GM12878 (cell line): ENCODE measurements around the gene GLE1. TPM values are rescaled to one million over a fixed set of nuclear protein-coding genes. Genes with fewer than 3 reads are reported as not detected.
A peak's percentile ranks its signal among the peaks of the same experiment; 100 is the strongest.

ENCODE experiments used
- ATAC-seq: fragments of 200-7000 bp; cut with Tn5 transposase; 3 replicates; pipeline ENCODE4 v1.9.1; 2020; ENCODE audit warnings: mild to moderate bottlenecking, moderate library complexity
- BruUV-seq: library from RNA; stranded (reverse); fragments of 400-500 nt; replicated peaks from 2 replicates; lab custom pipeline; 2021; lab: Mats Ljungman, UMichigan
- CTCF ChIA-PET: fragments of 300-600 bp; sonication (Branson Sonifier 250); formaldehyde crosslinking; extraction: SDS; loops from one replicate; lab custom pipeline; 2021; ENCODE audit warnings: inconsistent platforms; lab: Yijun Ruan, JAX
- POLR2A ChIA-PET: fragments of 350-600 bp; formaldehyde crosslinking; extraction: SDS; loops from one replicate; lab custom pipeline; 2021; ENCODE audit warnings: inconsistent platforms; lab: Charles Lee
- RAD21 ChIA-PET: fragments of 300-600 bp; sonication (Branson Sonifier 250); formaldehyde crosslinking; loops from one replicate; lab custom pipeline; 2023; ENCODE audit warnings: antibody characterized with exemption; ENCODE audit not compliant: unreplicated experiment; lab: Charles Lee
- SMC1A ChIA-PET: fragments of 300-600 bp; sonication (Branson Sonifier 250); formaldehyde crosslinking; loops from one replicate; lab custom pipeline; 2023; ENCODE audit not compliant: unreplicated experiment, uncharacterized antibody; lab: Charles Lee
- DNase-seq: peaks from one replicate; pipeline ENCODE4 v3.0.0-alpha.2; 2011; ENCODE audit warnings: low read depth, low spot score
- FAIRE-seq: peaks from 3 replicates; lab custom pipeline; 2011; peaks lifted over from hg19 to GRCh38; lab: Jason Lieb, UNC
- H2AFZ ChIP-seq: 2 replicates; pipeline ENCODE4 v1.6.0; 2011; ENCODE audit warnings: low read depth, low read length, control low read depth; ENCODE audit not compliant: control insufficient read depth
- H3K27ac ChIP-seq: 2 replicates; pipeline ENCODE4 v1.5.1; 2011; ENCODE audit warnings: control low read depth; ENCODE audit not compliant: control insufficient read depth, insufficient read depth
- H3K27me3 ChIP-seq, 2 experiments: replicated peaks in 1 of 2; 2 replicates each; pipeline versions ENCODE4 v1.6.0 to v1.6.1; 2011; ENCODE audit warnings: low read length in 1 of 2; ENCODE audit not compliant: control insufficient read depth in 2 of 2, insufficient read depth in 2 of 2
- H3K36me3 ChIP-seq, 2 experiments: 2 replicates each; pipeline ENCODE4 v1.5.1; 2011; ENCODE audit warnings: low read length in 1 of 2; ENCODE audit not compliant: control insufficient read depth in 2 of 2, insufficient read depth in 2 of 2
- H3K4me1 ChIP-seq: 2 replicates; pipeline ENCODE4 v1.6.1; 2011; ENCODE audit warnings: mild to moderate bottlenecking, low read length, moderate library complexity, mixed read lengths; ENCODE audit not compliant: control insufficient read depth, insufficient read depth
- H3K4me2 ChIP-seq: 2 replicates; pipeline ENCODE4 v1.6.0; 2011; ENCODE audit warnings: control low read depth; ENCODE audit not compliant: control insufficient read depth, insufficient read depth
- H3K4me3 ChIP-seq: fragments of 200-600 bp; sonication (generic); 2 replicates; pipeline ENCODE4 v1.5.1; 2016
- H3K79me2 ChIP-seq: 2 replicates; pipeline ENCODE4 v1.6.0; 2011; ENCODE audit warnings: low read length; ENCODE audit not compliant: control insufficient read depth, insufficient read depth
- H3K9ac ChIP-seq: 2 replicates; pipeline ENCODE4 v1.8.0; 2011; ENCODE audit warnings: low read length, control low read depth, mixed read lengths; ENCODE audit not compliant: control insufficient read depth, insufficient read depth
- H3K9me3 ChIP-seq: replicated peaks from 3 replicates; pipeline ENCODE4 v1.5.1; 2011; ENCODE audit warnings: mild to moderate bottlenecking, low read length; ENCODE audit not compliant: control insufficient read depth, insufficient read depth
- H4K20me1 ChIP-seq: 2 replicates; pipeline ENCODE4 v1.6.0; 2011; ENCODE audit not compliant: control insufficient read depth, insufficient read depth
- BHLHE40 ChIP-seq, 2 experiments: fragments of 450-650 bp in 1 of 2; IDR thresholded peaks; 2 replicates each; pipeline ENCODE4 v1.6.1; 2011 to 2017; ENCODE audit warnings: low read depth in 2 of 2, borderline replicate concordance in 1 of 2, improper control_type of control experiment in 1 of 2, low read length in 1 of 2, mild to moderate bottlenecking in 1 of 2
- CBX5 ChIP-seq: sonication (generic); IDR thresholded peaks from 2 replicates; pipeline ENCODE4 v1.6.1; 2016; ENCODE audit warnings: low read depth, moderate library complexity, mild to moderate bottlenecking, inconsistent platforms
- CHD2 ChIP-seq: IDR thresholded peaks from 2 replicates; pipeline ENCODE4 v1.6.1; 2011; ENCODE audit warnings: low read depth, low read length, improper control_type of control experiment, borderline replicate concordance
- E2F4 ChIP-seq: IDR thresholded peaks from 2 replicates; pipeline ENCODE4 v1.6.1; 2012; ENCODE audit warnings: low read depth, low read length, improper control_type of control experiment
- E4F1 ChIP-seq: fragments of 450-650 bp; IDR thresholded peaks from 2 replicates; pipeline ENCODE4 v1.6.1; 2018; ENCODE audit warnings: borderline replicate concordance, mild to moderate bottlenecking; ENCODE audit not compliant: partially characterized antibody
- KAT2A ChIP-seq: conservative IDR thresholded peaks from 2 replicates; pipeline ENCODE4 v1.6.1; 2011; ENCODE audit warnings: low read depth, low read length; ENCODE audit not compliant: control insufficient read depth
- MXI1 ChIP-seq: fragments of 150-350 bp; IDR thresholded peaks from 2 replicates; pipeline ENCODE4 v1.6.1; 2011; ENCODE audit warnings: low read depth, mild to moderate bottlenecking, inconsistent platforms, low read length, improper control_type of control experiment
- NFIC ChIP-seq: IDR thresholded peaks from 2 replicates; pipeline ENCODE4 v1.6.1; 2012; ENCODE audit warnings: low read depth, mild to moderate bottlenecking, inconsistent platforms, low read length, moderate library complexity
- NFYB ChIP-seq: IDR thresholded peaks from 2 replicates; pipeline ENCODE4 v1.6.1; 2011; ENCODE audit warnings: low read depth, mild to moderate bottlenecking, low read length, improper control_type of control experiment, moderate library complexity; ENCODE audit not compliant: insufficient read depth
- NR2F1 ChIP-seq: fragments of 450-650 bp; conservative IDR thresholded peaks from 2 replicates; pipeline ENCODE4 v1.6.1; 2017; ENCODE audit warnings: mild to moderate bottlenecking
- PKNOX1 ChIP-seq: fragments of 450-650 bp; IDR thresholded peaks from 2 replicates; pipeline ENCODE4 v1.6.1; 2016; ENCODE audit warnings: mild to moderate bottlenecking
- POLR2AphosphoS2 ChIP-seq: IDR thresholded peaks from 2 replicates; pipeline ENCODE4 v1.6.1; 2011; ENCODE audit warnings: low read depth, mild to moderate bottlenecking, low read length, improper control_type of control experiment, moderate library complexity
- RAD21 ChIP-seq: IDR thresholded peaks from 2 replicates; pipeline ENCODE4 v1.6.1; 2011; ENCODE audit warnings: mild to moderate bottlenecking, low read depth, low read length, moderate library complexity; ENCODE audit not compliant: insufficient read depth
- REST ChIP-seq: IDR thresholded peaks from 2 replicates; pipeline ENCODE4 v1.6.1; 2012; ENCODE audit warnings: mild to moderate bottlenecking, low read depth, low read length
- SP1 ChIP-seq: IDR thresholded peaks from one replicate; pipeline ENCODE4 v1.6.1; 2011; ENCODE audit warnings: low read depth, low read length
- ZNF274 ChIP-seq: IDR thresholded peaks from one replicate; pipeline ENCODE4 v1.8.0; 2011; ENCODE audit not compliant: insufficient read length, insufficient read depth
- WGBS: methylation state at CpG from one replicate; pipeline ENCODE4 v1.1.6; 2016; ENCODE audit warnings: low lambda C conversion rate; ENCODE audit not compliant: insufficient replicate concordance, insufficient coverage; ENCODE audit errors: missing lambda C conversion rate; 5-methylcytosine and 5-hydroxymethylcytosine counted together
- in situ Hi-C: fragments of 300-500 bp; cut with MboI; formaldehyde crosslinking; loops from 9 replicates; pipeline ENCODE4 v1.14.3; 2018; ENCODE audit warnings: mixed read lengths
- intact Hi-C: fragments of 100-400 bp; cut with micrococcal nuclease; formaldehyde crosslinking; loops from one replicate; pipeline ENCODE4 v1.14.2; 2022; ENCODE audit not compliant: unreplicated experiment
- polyA plus RNA-seq, 11 experiments: library from polyadenylated mRNA; depleted of rRNA in 4 of 11; unstranded in 6 of 11; stranded (reverse) in 5 of 11; fragments of >200 nt; fragmentation: Nextera tagmentation in 4 of 11; fragmentation: Illumina TruSeq in 1 of 11; extraction: Ambion mirVana in 4 of 11; extraction: Trizol in 1 of 11; gene quantifications; 1 replicate in 1 of 11; 2 replicates in 10 of 11; pipeline versions ENCODE4 v1.2.1 to v1.2.3, GENCODE V29; 2011 to 2016; ENCODE audit warnings: inconsistent platforms in 2 of 11, missing spikeins in 2 of 11, low read depth in 1 of 11
- total RNA-seq, 4 experiments: library from RNA; depleted of rRNA in 3 of 4; stranded (reverse); fragments of >200 nt in 3 of 4; fragmentation: Illumina TruSeq in 1 of 4; extraction: Trizol in 1 of 4; gene quantifications; 2 replicates each; pipeline versions ENCODE4 v1.2.1 to v1.2.3, GENCODE V29; 2013 to 2021

GLE1 gene
- total and polyA plus RNA-seq, 10 of the 15 experiments (the other 5 are each of a cell fraction or from before 2014, with no cell fraction given) = 17.4 to 52.0 (median 37.7) TPM

- H2AFZ ChIP-seq = peak overlapping the region; percentile 89
- H3K27me3 ChIP-seq = no peaks in the 10 kb centered on the region; a peak in 1 of 4 replicates
- peaks cover 12% of the 10 kb centered on the region for H3K79me2 ChIP-seq
- ChIA-PET CTCF (interaction anchor here (0.6 kb wide), 2 partner anchors 34 to 94 kb away, joined by 3 read pairs; no protein-coding TSS in a partner anchor), POLR2A (no interaction called here), SMC1A (no interaction called here), RAD21 (interaction anchor here (0.9 kb wide), 2 partner anchors 36 to 94 kb away, joined by 3 read pairs; partner anchors contain the start of gene CERCAM)
- peak overlapping the region; percentile 92 for H3K4me3 ChIP-seq
- H3K36me3 ChIP-seq = peaks cover 7 to 14% of the 10 kb centered on the region in 2 experiments; a peak in 3 of 4 replicates
- FAIRE-seq = peak; percentile 64
- ATAC-seq = peak; percentile 89
- DNase-seq = no peak
- peak overlapping the region; percentile 78 for H3K9ac ChIP-seq
- peak overlapping the region; percentile 56 for H3K4me2 ChIP-seq
- H3K4me1 ChIP-seq = peaks cover 3% of the 10 kb centered on the region; the same call in 1 of the 2 replicates
- peak overlapping the region; percentile 76 for H3K27ac ChIP-seq
- under 1% methylated on average over 21 of the region's 48 CpGs for WGBS
- intact Hi-C loops = no loop called here
- BruUV-seq = no TSS peak
- H4K20me1 ChIP-seq = no peaks in the 10 kb centered on the region
- in situ Hi-C loops = no loop called here
- no peaks in the 10 kb centered on the region for H3K9me3 ChIP-seq
- no peak for TF ChIP-seq POLR2AphosphoS2
- peak; percentile 46 for TF ChIP-seq MXI1
- TF ChIP-seq RAD21 = no peak
- TF ChIP-seq KAT2A = no peak
- peak in 1 of 2 experiments; percentile 59; a peak in 1 of 4 replicates for TF ChIP-seq BHLHE40 (IDR thresholded peaks at IDR 0.05; ENCODE audit: borderline replicate concordance in 1 of 2, low read depth in 2 of 2, low read length in 1 of 2)
- TF ChIP-seq E2F4 = peak; percentile 47; the same call in 1 of the 2 replicates
- TF ChIP-seq CBX5 = no peak
- TF ChIP-seq NR2F1 = no peak
- TF ChIP-seq NFIC = no peak
- TF ChIP-seq CHD2 = no peak
- TF ChIP-seq PKNOX1 = peak; percentile 93
- peak; percentile 67 for TF ChIP-seq NFYB
- TF ChIP-seq SP1 = peak; percentile 36
- no peak for TF ChIP-seq E4F1
- TF ChIP-seq ZNF274 = no peak
- TF ChIP-seq REST = no peak
Observed at GRCh38 chr9:128456613-128457061, 47.9 kb upstream of the GLE1 start.
